HEK293 (cell line): Measurements from ENCODE around the gene SLC4A11.

Source experiments
- CTCF ChIA-PET: fragments of 350-600 bp; formaldehyde crosslinking; extraction: SDS; loops from one replicate; lab custom pipeline; 2021; ENCODE audit warnings: antibody characterized with exemption; lab: Yijun Ruan, JAX
- POLR2A ChIA-PET: fragments of 300-600 bp; formaldehyde crosslinking; extraction: SDS; loops from one replicate; lab custom pipeline; 2020; ENCODE audit warnings: antibody characterized with exemption, inconsistent platforms; lab: Yijun Ruan, JAX
- H3K27ac ChIP-seq: fragments of 200-500 bp; sonication (Bioruptor generic); 2 replicates; pipeline ENCODE4 v1.5.1; 2014; ENCODE audit warnings: low read depth, low read length, control low read depth, inconsistent platforms; ENCODE audit errors: extremely low read depth
- H3K36me3 ChIP-seq, 2 experiments: fragments of 200-500 bp in 1 of 2; sonication (Bioruptor generic) in 1 of 2; 1 replicate in 1 of 2; 2 replicates in 1 of 2; pipeline ENCODE4 v1.5.1; 2014 to 2017; ENCODE audit warnings: inconsistent platforms in 2 of 2, low read length in 2 of 2; ENCODE audit not compliant: control insufficient read depth in 2 of 2, insufficient read depth in 1 of 2
- H3K4me1 ChIP-seq: fragments of 200-500 bp; sonication (Bioruptor generic); 2 replicates; pipeline ENCODE4 v1.5.1; 2014; ENCODE audit warnings: mild to moderate bottlenecking, low read length, inconsistent platforms; ENCODE audit not compliant: control insufficient read depth, insufficient read depth
- H3K4me3 ChIP-seq: 2 replicates; pipeline ENCODE4 v1.5.1; 2011; ENCODE audit warnings: low read depth, mild to moderate bottlenecking, control low read depth, low read length, moderate library complexity
- H3K9me3 ChIP-seq: fragments of 200-500 bp; sonication (Bioruptor generic); 2 replicates; pipeline ENCODE4 v1.5.1; 2014; ENCODE audit warnings: low read depth, low read length, inconsistent platforms; ENCODE audit not compliant: control insufficient read depth, insufficient read depth
- HOXD13 ChIP-seq: sonication (generic); formaldehyde crosslinking; IDR thresholded peaks from 2 replicates; pipeline ENCODE4 v1.8.0; 2022; ENCODE audit warnings: missing genetic modification reagents, borderline replicate concordance
- SCRT2 ChIP-seq: fragments of 450-650 bp; formaldehyde crosslinking; IDR thresholded peaks from 2 replicates; pipeline ENCODE4 v1.5.1; 2016; ENCODE audit warnings: missing biosample characterization, missing genetic modification characterization
- ZBTB17 ChIP-seq: fragments of 450-650 bp; formaldehyde crosslinking; IDR thresholded peaks from 2 replicates; pipeline ENCODE4 v1.5.1; 2016; ENCODE audit warnings: missing biosample characterization, missing genetic modification characterization
- ZIC2 ChIP-seq: fragments of 450-650 bp; formaldehyde crosslinking; IDR thresholded peaks from 2 replicates; pipeline ENCODE4 v1.5.1; 2016; ENCODE audit warnings: missing biosample characterization, missing genetic modification characterization
- ZNF148 ChIP-seq: fragments of 450-650 bp; formaldehyde crosslinking; IDR thresholded peaks from 2 replicates; pipeline ENCODE4 v1.5.0; 2017; ENCODE audit warnings: missing biosample characterization, missing genetic modification characterization, borderline replicate concordance
- ZNF155 ChIP-seq: fragments of 450-650 bp; formaldehyde crosslinking; IDR thresholded peaks from 2 replicates; pipeline ENCODE4 v1.5.1; 2016; ENCODE audit warnings: missing biosample characterization, missing genetic modification characterization
- ZNF266 ChIP-seq: fragments of 450-650 bp; formaldehyde crosslinking; IDR thresholded peaks from 2 replicates; pipeline ENCODE4 v1.5.1; 2016; ENCODE audit warnings: missing biosample characterization, missing genetic modification characterization, low read depth
- ZNF280C ChIP-seq: fragments of 450-650 bp; formaldehyde crosslinking; IDR thresholded peaks from 2 replicates; pipeline ENCODE4 v1.5.1; 2016; ENCODE audit warnings: missing biosample characterization, missing genetic modification characterization
- ZNF311 ChIP-seq: fragments of 450-650 bp; formaldehyde crosslinking; IDR thresholded peaks from 2 replicates; pipeline ENCODE4 v1.5.1; 2017; ENCODE audit warnings: missing biosample characterization, missing genetic modification characterization, borderline replicate concordance
- ZNF354C ChIP-seq: fragments of 450-650 bp; formaldehyde crosslinking; IDR thresholded peaks from 2 replicates; pipeline ENCODE4 v1.5.1; 2016; ENCODE audit warnings: missing biosample characterization, missing genetic modification characterization, low read depth, borderline replicate concordance
- ZNF704 ChIP-seq: fragments of 450-650 bp; formaldehyde crosslinking; IDR thresholded peaks from 2 replicates; pipeline ENCODE4 v1.5.1; 2016; ENCODE audit warnings: missing biosample characterization, missing genetic modification characterization
- ZNF791 ChIP-seq: fragments of 450-650 bp; formaldehyde crosslinking; IDR thresholded peaks from 2 replicates; pipeline ENCODE4 v1.5.1; 2016; ENCODE audit warnings: missing biosample characterization, missing genetic modification characterization
- ZSCAN23 ChIP-seq: fragments of 450-650 bp; formaldehyde crosslinking; IDR thresholded peaks from 2 replicates; pipeline ENCODE4 v1.5.1; 2016; ENCODE audit warnings: missing biosample characterization, missing genetic modification characterization
- TF ChIP-seq, protein P1 (sequence below): fragments of 450-650 bp; IDR thresholded peaks from 2 replicates; pipeline ENCODE4 v1.5.1; 2018; ENCODE audit warnings: missing biosample characterization, missing genetic modification characterization

SLC4A11 gene

DNA sequence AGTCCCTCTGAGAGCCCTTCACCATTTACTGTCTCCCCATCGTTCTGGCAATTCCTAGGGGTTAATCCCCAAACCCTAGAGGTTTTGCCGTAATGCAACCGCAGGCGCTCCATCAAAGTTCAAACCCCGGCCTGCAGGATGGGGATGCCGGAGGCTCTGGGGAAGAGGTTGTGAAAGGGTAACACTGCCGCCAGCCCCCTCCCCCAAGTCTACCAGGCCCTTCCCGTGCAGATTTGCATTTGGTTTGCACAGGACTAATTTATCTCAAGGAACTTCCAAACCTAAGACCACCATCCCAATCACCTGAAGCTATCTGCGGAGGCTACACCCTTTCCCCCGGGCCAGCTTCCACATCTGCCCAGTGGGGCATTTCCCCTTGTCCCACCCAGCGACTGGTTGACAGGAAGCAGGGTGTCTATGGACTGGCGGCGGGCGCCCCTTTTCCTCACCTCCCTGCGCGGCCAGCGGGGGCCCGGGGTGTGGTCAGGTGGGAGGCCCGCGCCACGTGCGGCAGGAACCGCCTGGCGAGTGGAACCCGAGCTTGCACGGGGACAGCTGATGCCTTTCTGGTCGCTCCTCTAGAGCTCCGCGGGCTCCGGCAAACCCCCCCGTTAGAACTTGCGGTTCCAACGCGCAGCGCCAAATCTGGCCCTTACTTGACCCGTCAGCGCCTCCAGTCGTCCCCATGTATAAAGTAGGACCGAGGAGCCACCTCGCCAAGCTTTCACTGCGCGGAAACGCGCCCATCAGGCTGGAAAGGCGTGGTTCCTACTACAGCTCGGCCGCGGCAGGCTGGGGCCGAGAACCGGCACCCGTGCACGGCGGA, 9.4 kb upstream of the SLC4A11 start:
- no peak for TF ChIP-seq ZNF311 (tag by site-specific recombination)
- CTCF ChIA-PET: interaction anchor here (0.6 to 6.0 kb wide), 8 partner anchors 9 to 633 kb away, joined by 3 to 70 read pairs (median 13); partner anchors contain the start of gene SLC4A11
- Histone ChIP-seq H3K4me1 (0 out of 2 replicates have a peak, but pooled peaks cover 2% of the 10 kb centered on the region), H3K9me3 (no peaks in the 10 kb centered on the region), H3K36me3 (peaks cover 3 to 11% of the 10 kb centered on the region in 2 experiments; a peak in 2 of 3 replicates), H3K4me3 (no peak overlapping the region), H3K27ac (no peak overlapping the region)
- POLR2A ChIA-PET: no interaction called here

- POLR2A ChIA-PET: no interaction called here
- TF ChIP-seq HOXD13 (CRISPR knock-in tag) (no peak), ZBTB17 (tag by site-specific recombination) (peak; percentile 38; the same call in 1 of the 2 replicates), ZSCAN23 (tag by site-specific recombination) (no peak), ZNF280C (tag by site-specific recombination) (no peak), ZIC2 (tag by site-specific recombination) (no peak), SCRT2 (tag by site-specific recombination) (peak; percentile 42; the same call in 1 of the 2 replicates), ZNF155 (tag by site-specific recombination) (no peak), ZNF791 (tag by site-specific recombination) (no peak), ZNF704 (tag by site-specific recombination) (no peak), ZNF266 (tag by site-specific recombination) (no peak), ZNF148 (tag by site-specific recombination) (no peak), ZNF354C (tag by site-specific recombination) (no peak)
- TF ChIP-seq, protein P1, sequence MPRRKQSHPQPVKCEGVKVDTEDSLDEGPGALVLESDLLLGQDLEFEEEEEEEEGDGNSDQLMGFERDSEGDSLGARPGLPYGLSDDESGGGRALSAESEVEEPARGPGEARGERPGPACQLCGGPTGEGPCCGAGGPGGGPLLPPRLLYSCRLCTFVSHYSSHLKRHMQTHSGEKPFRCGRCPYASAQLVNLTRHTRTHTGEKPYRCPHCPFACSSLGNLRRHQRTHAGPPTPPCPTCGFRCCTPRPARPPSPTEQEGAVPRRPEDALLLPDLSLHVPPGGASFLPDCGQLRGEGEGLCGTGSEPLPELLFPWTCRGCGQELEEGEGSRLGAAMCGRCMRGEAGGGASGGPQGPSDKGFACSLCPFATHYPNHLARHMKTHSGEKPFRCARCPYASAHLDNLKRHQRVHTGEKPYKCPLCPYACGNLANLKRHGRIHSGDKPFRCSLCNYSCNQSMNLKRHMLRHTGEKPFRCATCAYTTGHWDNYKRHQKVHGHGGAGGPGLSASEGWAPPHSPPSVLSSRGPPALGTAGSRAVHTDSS (tag by site-specific recombination): no peak
- H3K4me1 ChIP-seq: 0 out of 2 replicates have a peak, but pooled peaks cover 2% of the 10 kb centered on the region
- no peaks in the 10 kb centered on the region for H3K9me3 ChIP-seq
- no peak overlapping the region for H3K4me3 ChIP-seq
- H3K27ac ChIP-seq: no peak overlapping the region
- H3K36me3 ChIP-seq: peaks cover 3 to 9% of the 10 kb centered on the region in 2 experiments; a peak in 1 of 3 replicates
- CTCF ChIA-PET: interaction anchor here (0.6 to 6.0 kb wide), 6 partner anchors 9 to 194 kb away, joined by 3 to 70 read pairs (median 4); partner anchors contain the start of gene SLC4A11
Measured at GRCh38 chr20:3247638-3248037, 8.6 kb upstream of the SLC4A11 start.
